NCI-H510A (cell line): Measurements from ENCODE around the gene FEZF2.

ENCODE experiments used
- DNase-seq: peaks from one replicate; lab custom pipeline; 2025; lab: John Stamatoyannopoulos, UW

The FEZF2 gene

DNA sequence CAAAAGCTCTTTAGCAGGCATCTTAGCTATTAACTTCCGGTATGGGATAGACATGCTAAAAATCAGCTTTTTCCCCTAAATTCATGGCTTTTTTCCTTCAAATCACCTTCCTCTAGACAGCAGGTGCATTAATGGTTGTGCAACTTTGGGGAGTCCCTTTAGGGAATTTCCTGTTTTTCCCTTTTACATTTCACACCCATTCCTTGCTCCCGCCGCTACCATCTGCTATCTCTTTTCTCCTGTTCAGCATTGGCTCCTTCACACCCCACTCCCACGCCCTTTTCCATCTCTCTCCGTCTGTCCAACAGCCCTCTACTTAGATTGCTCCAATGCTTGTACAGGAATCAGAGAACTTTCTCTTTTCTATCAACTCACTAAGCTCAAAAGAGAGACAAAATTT, 43.4 kb downstream of the FEZF2 start:
- DNase-seq: no peak

DNA sequence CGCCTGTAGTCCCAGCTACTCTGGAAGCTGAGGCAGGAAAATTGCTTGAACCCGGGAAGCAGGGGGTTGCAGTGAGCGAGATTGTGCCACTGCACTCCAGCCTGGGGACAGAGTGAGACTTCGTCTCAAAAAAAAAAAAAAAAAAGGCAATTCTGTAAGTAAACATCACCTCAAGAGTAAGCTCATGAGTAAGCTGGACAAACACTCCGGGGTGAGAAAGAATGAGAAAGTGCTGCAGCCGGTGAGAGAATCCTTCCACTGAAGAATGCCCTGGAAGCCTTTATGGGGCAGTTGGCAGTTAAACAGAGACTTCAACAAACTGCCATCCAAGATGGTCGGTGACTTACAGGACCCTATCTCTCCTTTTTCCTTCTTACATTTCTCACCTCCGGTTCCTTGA, 47.5 kb downstream of the FEZF2 start:
- DNase-seq: no peak

DNA sequence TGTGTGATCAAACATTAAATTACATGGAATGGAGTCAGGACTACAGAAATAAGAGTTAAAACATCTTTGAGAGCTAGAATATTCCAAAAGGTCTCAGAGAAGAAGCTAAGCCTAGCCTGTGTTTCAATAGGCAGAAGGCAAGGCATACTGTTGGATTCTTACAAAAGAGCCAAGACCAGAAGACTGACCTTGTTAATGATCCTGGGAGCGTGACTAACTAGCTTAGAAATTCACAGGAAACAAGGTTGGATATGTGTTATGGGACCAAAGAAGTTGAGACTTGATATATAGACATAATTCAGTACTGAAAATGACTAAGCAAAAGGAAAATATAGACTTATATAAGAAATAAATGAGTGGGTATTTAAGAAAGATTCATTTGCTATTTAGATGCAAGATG, 50.1 kb downstream of the FEZF2 start:
- no peak for DNase-seq
